Neural progenitor cell (in vitro differentiated cells): ENCODE measurements around the gene USP34. TPM values are rescaled to one million over a fixed set of nuclear protein-coding genes. Genes with fewer than 3 reads are reported as not detected.

Source experiments
- DNase-seq: peaks from one replicate; pipeline ENCODE4 v3.0.0-alpha.2; 2016; ENCODE audit warnings: low spot score
- H2AFZ ChIP-seq: fragments of 200-600 bp; sonication (generic); replicated peaks from 2 replicates; pipeline ENCODE4 v1.6.1; 2016; ENCODE audit warnings: antibody characterized with exemption
- H3F3A ChIP-seq: fragments of 200-600 bp; sonication (generic); 2 replicates; pipeline ENCODE4 v1.6.1; 2016; ENCODE audit warnings: antibody characterized with exemption, low read depth
- H3K27ac ChIP-seq: fragments of 200-600 bp; sonication (generic); 2 replicates; pipeline ENCODE4 v1.5.1; 2016; ENCODE audit warnings: mild to moderate bottlenecking
- H3K27me3 ChIP-seq: fragments of 200-600 bp; sonication (generic); 2 replicates; pipeline ENCODE4 v1.6.1; 2016; ENCODE audit warnings: mild to moderate bottlenecking, moderate library complexity
- H3K36me3 ChIP-seq: fragments of 200-600 bp; sonication (generic); 2 replicates; pipeline ENCODE4 v1.5.1; 2016
- H3K4me1 ChIP-seq: fragments of 200-600 bp; sonication (generic); 2 replicates; pipeline ENCODE4 v1.6.1; 2016; ENCODE audit warnings: mixed run types
- H3K4me2 ChIP-seq: fragments of 200-600 bp; sonication (generic); 2 replicates; pipeline ENCODE4 v1.6.1; 2016
- H3K4me3 ChIP-seq: fragments of 200-600 bp; sonication (generic); 2 replicates; pipeline ENCODE4 v1.5.1; 2016
- H3K79me2 ChIP-seq: fragments of 200-600 bp; sonication (generic); 2 replicates; pipeline ENCODE4 v1.6.1; 2016; ENCODE audit warnings: low read depth
- H3K9ac ChIP-seq: fragments of 200-600 bp; sonication (generic); 2 replicates; pipeline ENCODE4 v1.6.1; 2016
- H3K9me3 ChIP-seq: fragments of 200-600 bp; sonication (generic); 2 replicates; pipeline ENCODE4 v1.5.1; 2016; ENCODE audit warnings: low read depth
- H4K20me1 ChIP-seq: fragments of 200-600 bp; sonication (generic); 2 replicates; pipeline ENCODE4 v1.6.1; 2016; ENCODE audit warnings: low read depth
- H3K27ac Mint-ChIP-seq: 3 replicates; pipeline ENCODE4 v1.8.0; 2021; ENCODE audit warnings: mixed read lengths
- H3K27me3 Mint-ChIP-seq: 2 replicates; pipeline ENCODE4 v1.8.0; 2022; ENCODE audit warnings: low read depth, mild to moderate bottlenecking, inconsistent platforms, moderate library complexity, mixed read lengths; ENCODE audit not compliant: insufficient read depth
- H3K36me3 Mint-ChIP-seq: 3 replicates; pipeline ENCODE4 v1.8.0; 2021; ENCODE audit warnings: mixed read lengths
- H3K4me1 Mint-ChIP-seq: 3 replicates; pipeline ENCODE4 v1.8.0; 2021; ENCODE audit warnings: mixed read lengths
- H3K4me3 Mint-ChIP-seq: 3 replicates; pipeline ENCODE4 v1.8.0; 2021; ENCODE audit warnings: mild to moderate bottlenecking, moderate library complexity, mixed read lengths
- H3K9me3 Mint-ChIP-seq: 3 replicates; pipeline ENCODE4 v1.8.0; 2020; ENCODE audit warnings: mixed read lengths
- EZH2 ChIP-seq: fragments of 200-600 bp; sonication (generic); IDR thresholded peaks from 2 replicates; pipeline ENCODE4 v1.6.1; 2017; ENCODE audit warnings: antibody characterized with exemption, mild to moderate bottlenecking, moderate library complexity
- EZH2phosphoT487 ChIP-seq: fragments of 200-600 bp; sonication (generic); IDR thresholded peaks from 2 replicates; pipeline ENCODE4 v1.6.1; 2017; ENCODE audit warnings: antibody characterized with exemption
- total RNA-seq: library from RNA; depleted of rRNA; stranded (reverse); fragments of >200 nt; gene quantifications from 2 replicates; pipeline ENCODE4 v1.2.3, GENCODE V29; 2015; ENCODE audit warnings: low replicate concordance
- TF ChIP-seq, protein P1 (sequence below): fragments of 200-600 bp; sonication (generic); IDR thresholded peaks from 2 replicates; pipeline ENCODE4 v1.5.1; 2017; ENCODE audit warnings: antibody characterized with exemption, mild to moderate bottlenecking

The USP34 gene
- total RNA-seq, 1 donor from 2014 or later: 162 TPM

DNA sequence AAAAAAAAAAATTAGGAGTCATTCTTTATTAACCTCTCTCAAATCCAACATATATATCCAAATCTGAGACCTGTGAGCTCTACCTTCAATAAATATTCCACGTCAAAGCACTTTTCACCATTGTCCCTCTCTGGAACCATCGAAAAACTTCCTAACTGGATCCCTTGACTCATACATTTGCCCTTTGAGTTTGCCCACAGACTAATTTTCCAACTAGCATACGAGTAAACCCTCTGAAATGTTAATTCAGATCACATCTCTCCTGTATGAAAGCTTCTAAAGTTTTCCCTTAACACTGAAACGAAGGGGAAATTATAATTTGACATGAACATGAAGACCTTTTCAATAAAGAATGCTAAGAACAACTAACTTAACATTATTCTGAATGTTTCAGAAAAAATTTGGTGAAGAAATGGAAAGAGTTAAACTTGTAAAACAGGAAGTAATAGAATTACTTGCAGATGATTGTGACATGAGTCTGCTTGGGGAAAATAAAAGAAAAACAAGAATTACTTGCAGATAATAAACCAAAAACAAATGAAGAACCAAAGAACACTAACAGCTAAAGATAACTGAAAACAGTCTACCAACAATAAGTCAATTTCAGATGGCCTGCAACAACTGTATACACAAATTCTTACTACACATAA is 198.3 kb downstream of the USP34 start:
- Histone ChIP-seq H3K9me3 (no peaks in the 10 kb centered on the region), H3K9ac (no peak overlapping the region), H3K4me2 (no peak overlapping the region), H3K27me3 (no peaks in the 10 kb centered on the region), H3K79me2 (no peaks in the 10 kb centered on the region), H3K27ac (no peak overlapping the region), H3K4me1 (no peaks in the 10 kb centered on the region), H3K4me3 (no peak overlapping the region), H4K20me1 (no peaks in the 10 kb centered on the region), H3F3A (no peaks in the 10 kb centered on the region), H2AFZ (no peak overlapping the region), H3K36me3 (peaks cover 4% of the 10 kb centered on the region)
- Mint-ChIP-seq H3K36me3 (peaks cover 23% of the 10 kb centered on the region), H3K4me1 (no peaks in the 10 kb centered on the region), H3K9me3 (no peaks in the 10 kb centered on the region), H3K4me3 (no peak overlapping the region), H3K27ac (no peak overlapping the region), H3K27me3 (peaks cover 2% of the 10 kb centered on the region)
- TF ChIP-seq, protein P1, sequence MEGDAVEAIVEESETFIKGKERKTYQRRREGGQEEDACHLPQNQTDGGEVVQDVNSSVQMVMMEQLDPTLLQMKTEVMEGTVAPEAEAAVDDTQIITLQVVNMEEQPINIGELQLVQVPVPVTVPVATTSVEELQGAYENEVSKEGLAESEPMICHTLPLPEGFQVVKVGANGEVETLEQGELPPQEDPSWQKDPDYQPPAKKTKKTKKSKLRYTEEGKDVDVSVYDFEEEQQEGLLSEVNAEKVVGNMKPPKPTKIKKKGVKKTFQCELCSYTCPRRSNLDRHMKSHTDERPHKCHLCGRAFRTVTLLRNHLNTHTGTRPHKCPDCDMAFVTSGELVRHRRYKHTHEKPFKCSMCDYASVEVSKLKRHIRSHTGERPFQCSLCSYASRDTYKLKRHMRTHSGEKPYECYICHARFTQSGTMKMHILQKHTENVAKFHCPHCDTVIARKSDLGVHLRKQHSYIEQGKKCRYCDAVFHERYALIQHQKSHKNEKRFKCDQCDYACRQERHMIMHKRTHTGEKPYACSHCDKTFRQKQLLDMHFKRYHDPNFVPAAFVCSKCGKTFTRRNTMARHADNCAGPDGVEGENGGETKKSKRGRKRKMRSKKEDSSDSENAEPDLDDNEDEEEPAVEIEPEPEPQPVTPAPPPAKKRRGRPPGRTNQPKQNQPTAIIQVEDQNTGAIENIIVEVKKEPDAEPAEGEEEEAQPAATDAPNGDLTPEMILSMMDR: no peak
- no peak for TF ChIP-seq EZH2
- no peak for TF ChIP-seq EZH2phosphoT487
- no peak for DNase-seq

DNA sequence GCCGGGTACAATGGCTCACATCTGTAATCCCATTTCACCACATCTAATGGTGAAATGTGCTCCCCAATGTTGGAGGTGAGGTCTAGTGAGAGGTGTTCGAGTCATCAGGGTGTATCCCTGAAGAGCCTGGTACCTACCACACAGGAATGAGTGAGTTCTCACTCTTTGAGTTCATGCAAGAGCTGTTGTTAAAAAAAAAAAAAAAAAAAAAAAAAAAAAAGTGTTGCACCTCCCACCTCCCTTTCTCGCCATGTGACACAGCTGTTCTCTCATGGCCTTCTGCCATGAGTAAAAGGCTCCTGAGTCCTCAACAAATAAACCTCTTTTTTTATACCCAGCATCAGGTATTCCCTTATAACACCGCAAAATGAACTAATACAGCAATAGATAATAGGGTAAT is 202.6 kb downstream of the USP34 start:
- H3K4me3 Mint-ChIP-seq: no peak overlapping the region
- H3F3A ChIP-seq: no peaks in the 10 kb centered on the region
- no peaks in the 10 kb centered on the region for H3K9me3 Mint-ChIP-seq
- no peak for TF ChIP-seq EZH2phosphoT487
- no peak for TF ChIP-seq EZH2
- H3K27me3 Mint-ChIP-seq: peaks cover 3% of the 10 kb centered on the region
- no peaks in the 10 kb centered on the region for H4K20me1 ChIP-seq
- H3K27ac ChIP-seq: no peak overlapping the region
- no peak overlapping the region for H3K4me3 ChIP-seq
- no peaks in the 10 kb centered on the region for H3K79me2 ChIP-seq
- H3K4me1 ChIP-seq: no peaks in the 10 kb centered on the region
- no peak overlapping the region for H3K9ac ChIP-seq
- peaks cover 18% of the 10 kb centered on the region for H3K36me3 Mint-ChIP-seq
- no peaks in the 10 kb centered on the region for H3K27me3 ChIP-seq
- no peak overlapping the region for H2AFZ ChIP-seq
- no peaks in the 10 kb centered on the region for H3K9me3 ChIP-seq
- no peak overlapping the region for H3K4me2 ChIP-seq
- no peaks in the 10 kb centered on the region for H3K36me3 ChIP-seq
- DNase-seq: no peak
- H3K27ac Mint-ChIP-seq: no peak overlapping the region
- no peaks in the 10 kb centered on the region for H3K4me1 Mint-ChIP-seq

DNA sequence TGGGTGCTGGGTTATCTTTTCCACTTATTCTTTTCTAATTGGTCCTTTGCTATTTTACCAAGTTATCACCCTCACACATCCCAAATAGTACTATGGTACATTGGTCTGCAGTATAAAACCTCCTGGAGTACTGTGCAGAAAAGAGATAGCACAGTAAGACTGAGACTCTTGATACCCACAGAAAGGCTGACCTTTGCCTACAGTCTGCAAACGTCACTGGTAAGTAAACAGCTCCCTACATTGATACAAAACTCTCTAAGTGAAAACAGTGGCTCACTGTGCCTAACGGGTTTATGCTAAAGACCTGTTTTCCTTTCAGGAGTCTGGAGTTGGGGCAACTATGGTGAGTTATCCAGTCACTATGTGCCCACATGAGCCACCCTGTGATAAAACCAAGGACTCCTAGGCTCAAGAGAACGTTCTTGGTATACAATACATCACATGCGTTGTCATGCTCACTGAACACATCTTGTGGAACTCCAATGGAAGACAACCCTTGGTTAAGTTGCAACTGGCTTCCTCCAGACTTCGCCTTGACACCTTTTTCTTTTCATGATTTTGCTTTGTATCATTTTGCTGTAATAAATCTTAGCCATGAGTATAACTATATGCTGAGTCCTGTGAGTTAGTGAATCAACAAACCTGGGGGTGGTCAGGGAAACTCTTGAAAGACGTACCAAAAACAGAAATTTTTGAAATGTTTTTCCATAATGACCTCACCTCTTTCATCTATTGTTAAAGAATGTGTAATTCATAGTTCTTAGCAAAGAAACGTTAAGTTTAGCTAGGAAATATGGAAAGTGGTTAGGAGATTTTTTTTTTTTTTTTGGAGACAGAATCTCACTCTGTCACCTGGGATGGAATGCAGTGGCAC is 204.0 kb downstream of the USP34 start:
- H3K27me3 Mint-ChIP-seq: peaks cover 3% of the 10 kb centered on the region
- no peak overlapping the region for H3K9ac ChIP-seq
- no peaks in the 10 kb centered on the region for H3F3A ChIP-seq
- H3K4me1 ChIP-seq: no peaks in the 10 kb centered on the region
- H3K27ac ChIP-seq: no peak overlapping the region
- H3K36me3 Mint-ChIP-seq: peaks cover 16% of the 10 kb centered on the region
- no peak for DNase-seq
- H3K9me3 ChIP-seq: no peaks in the 10 kb centered on the region
- H2AFZ ChIP-seq: no peak overlapping the region
- H3K79me2 ChIP-seq: no peaks in the 10 kb centered on the region
- no peaks in the 10 kb centered on the region for H4K20me1 ChIP-seq
- H3K36me3 ChIP-seq: no peaks in the 10 kb centered on the region
- H3K27ac Mint-ChIP-seq: no peak overlapping the region
- H3K4me3 Mint-ChIP-seq: no peak overlapping the region
- no peak overlapping the region for H3K4me3 ChIP-seq
- no peak for TF ChIP-seq EZH2phosphoT487
- TF ChIP-seq, protein P1: no peak
- TF ChIP-seq EZH2: no peak
- no peak overlapping the region for H3K4me2 ChIP-seq
- H3K9me3 Mint-ChIP-seq: no peaks in the 10 kb centered on the region
- no peaks in the 10 kb centered on the region for H3K4me1 Mint-ChIP-seq
- H3K27me3 ChIP-seq: no peaks in the 10 kb centered on the region
